H9 (cell line): ENCODE data around the gene BLMH. TPM values are rescaled to one million over a fixed set of nuclear protein-coding genes. Genes with fewer than 3 reads are reported as not detected.

ENCODE experiments used
- DNase-seq: peaks from one replicate; pipeline ENCODE4 v3.0.0-alpha.2; 2017
- H2AFZ ChIP-seq: one replicate; pipeline ENCODE4 v1.6.1; 2013; ENCODE audit warnings: mild to moderate bottlenecking, low read length, control low read depth, moderate library complexity
- H2AK5ac ChIP-seq: 2 replicates; pipeline ENCODE4 v1.6.1; 2013; ENCODE audit warnings: low read length, control low read depth, mixed read lengths; ENCODE audit not compliant: insufficient read length
- H2BK120ac ChIP-seq: one replicate; pipeline ENCODE4 v1.6.1; 2013; ENCODE audit warnings: low read depth, mild to moderate bottlenecking, low read length, control low read depth, inconsistent platforms; ENCODE audit not compliant: poor library complexity, severe bottlenecking
- H2BK12ac ChIP-seq: 2 replicates; pipeline ENCODE4 v1.6.1; 2013; ENCODE audit warnings: low read length, control low read depth, mixed read lengths, low read depth; ENCODE audit not compliant: insufficient read length
- H2BK15ac ChIP-seq: 2 replicates; pipeline ENCODE4 v1.6.1; 2013; ENCODE audit warnings: low read depth, low read length, control low read depth
- H2BK20ac ChIP-seq: one replicate; pipeline ENCODE4 v1.6.1; 2013; ENCODE audit warnings: low read depth, mild to moderate bottlenecking, low read length, control low read depth, inconsistent platforms; ENCODE audit not compliant: poor library complexity, severe bottlenecking
- H2BK5ac ChIP-seq: 2 replicates; pipeline ENCODE4 v1.6.1; 2013; ENCODE audit warnings: low read length, control low read depth, mixed read lengths; ENCODE audit not compliant: insufficient read length
- H3K14ac ChIP-seq: 2 replicates; pipeline ENCODE4 v1.6.1; 2013; ENCODE audit warnings: low read length, control low read depth; ENCODE audit not compliant: insufficient read depth
- H3K18ac ChIP-seq: 2 replicates; pipeline ENCODE4 v1.6.1; 2013; ENCODE audit warnings: low read depth, mild to moderate bottlenecking, mixed read lengths, low read length, control low read depth; ENCODE audit not compliant: insufficient read length
- H3K23ac ChIP-seq: 2 replicates; pipeline ENCODE4 v1.6.1; 2013; ENCODE audit warnings: low read length, control low read depth, mixed read lengths, low read depth; ENCODE audit not compliant: insufficient read length
- H3K23me2 ChIP-seq: 2 replicates; pipeline ENCODE4 v1.6.1; 2013; ENCODE audit warnings: low read depth, mild to moderate bottlenecking, mixed read lengths, low read length, control low read depth; ENCODE audit not compliant: insufficient read length, poor library complexity, severe bottlenecking
- H3K27ac ChIP-seq: 2 replicates; pipeline ENCODE4 v1.5.1; 2013; ENCODE audit warnings: low read length, control low read depth, mixed read lengths, low read depth; ENCODE audit not compliant: insufficient read length
- H3K27me3 ChIP-seq: 2 replicates; pipeline ENCODE4 v1.6.1; 2013; ENCODE audit warnings: low read length, control low read depth, inconsistent platforms; ENCODE audit not compliant: insufficient read depth
- H3K4ac ChIP-seq: 2 replicates; pipeline ENCODE4 v1.6.1; 2013; ENCODE audit warnings: low read depth, mild to moderate bottlenecking, control low read depth, inconsistent platforms, low read length, moderate library complexity
- H3K4me1 ChIP-seq: 2 replicates; pipeline ENCODE4 v1.6.1; 2013; ENCODE audit warnings: low read length, control low read depth, inconsistent platforms; ENCODE audit not compliant: insufficient read depth
- H3K4me2 ChIP-seq: 2 replicates; pipeline ENCODE4 v1.6.1; 2013; ENCODE audit warnings: low read length, control low read depth, mixed read lengths; ENCODE audit not compliant: insufficient read length, insufficient read depth
- H3K56ac ChIP-seq: 2 replicates; pipeline ENCODE4 v1.6.1; 2013; ENCODE audit warnings: low read depth, mild to moderate bottlenecking, mixed read lengths, low read length, control low read depth; ENCODE audit not compliant: insufficient read length
- H3K79me1 ChIP-seq: 2 replicates; pipeline ENCODE4 v1.6.1; 2013; ENCODE audit warnings: low read depth, mild to moderate bottlenecking, moderate library complexity, low read length, control low read depth, inconsistent platforms; ENCODE audit not compliant: insufficient read depth, poor library complexity, severe bottlenecking
- H3K79me2 ChIP-seq: 2 replicates; pipeline ENCODE4 v1.6.1; 2013; ENCODE audit warnings: low read length, control low read depth, inconsistent platforms; ENCODE audit not compliant: insufficient read depth
- H3K9ac ChIP-seq: 2 replicates; pipeline ENCODE4 v1.6.1; 2013; ENCODE audit warnings: low read length, control low read depth, mixed read lengths; ENCODE audit not compliant: insufficient read length; ENCODE audit errors: extremely low read depth
- H3K9me3 ChIP-seq: one replicate; pipeline ENCODE4 v1.6.1; 2013; ENCODE audit warnings: low read depth, low read length, inconsistent platforms; ENCODE audit not compliant: control insufficient read depth
- H3T11ph ChIP-seq: one replicate; pipeline ENCODE4 v1.6.1; 2013; ENCODE audit warnings: mild to moderate bottlenecking, low read length, control low read depth, inconsistent platforms
- H4K20me1 ChIP-seq: one replicate; pipeline ENCODE4 v1.6.1; 2013; ENCODE audit not compliant: control insufficient read depth, insufficient read length, insufficient read depth
- H4K5ac ChIP-seq: 2 replicates; pipeline ENCODE4 v1.6.1; 2013; ENCODE audit warnings: low read depth, mild to moderate bottlenecking, mixed read lengths, low read length, control low read depth; ENCODE audit not compliant: insufficient read length
- H4K8ac ChIP-seq: replicated peaks from 2 replicates; pipeline ENCODE4 v1.6.1; 2013; ENCODE audit warnings: low read length, control low read depth, mixed read lengths, low read depth; ENCODE audit not compliant: insufficient read length
- H4K91ac ChIP-seq: 2 replicates; pipeline ENCODE4 v1.6.1; 2013; ENCODE audit warnings: low read depth, mild to moderate bottlenecking, moderate library complexity, mixed read lengths, low read length, control low read depth; ENCODE audit not compliant: insufficient read length
- H3K27ac Mint-ChIP-seq, 3 experiments: 2 replicates in 2 of 3; 3 replicates in 1 of 3; pipeline ENCODE4 v1.8.0; 2020 to 2021; ENCODE audit warnings: mixed read lengths in 3 of 3, mild to moderate bottlenecking in 1 of 3, moderate library complexity in 1 of 3
- H3K27me3 Mint-ChIP-seq: 2 replicates; pipeline ENCODE4 v1.8.0; 2021; ENCODE audit warnings: low read depth, mild to moderate bottlenecking, moderate library complexity, mixed read lengths
- H3K36me3 Mint-ChIP-seq, 3 experiments: 2 replicates in 2 of 3; 3 replicates in 1 of 3; pipeline ENCODE4 v1.8.0; 2020 to 2021; ENCODE audit warnings: low read depth in 3 of 3, mixed read lengths in 3 of 3; ENCODE audit not compliant: insufficient read depth in 1 of 3
- H3K4me1 Mint-ChIP-seq, 2 experiments: 2 replicates each; pipeline ENCODE4 v1.8.0; 2020; ENCODE audit warnings: mixed read lengths in 2 of 2
- H3K4me3 Mint-ChIP-seq, 2 experiments: 2 replicates in 1 of 2; 3 replicates in 1 of 2; pipeline ENCODE4 v1.8.0; 2020 to 2021; ENCODE audit warnings: mild to moderate bottlenecking in 2 of 2, mixed read lengths in 2 of 2, moderate library complexity in 1 of 2
- H3K9me3 Mint-ChIP-seq, 2 experiments: 2 replicates in 1 of 2; 3 replicates in 1 of 2; pipeline ENCODE4 v1.8.0; 2020; ENCODE audit warnings: mild to moderate bottlenecking in 2 of 2, mixed read lengths in 2 of 2, moderate library complexity in 1 of 2
- WGBS: extraction: QIAGEN DNeasy Blood & Tissue Kit; methylation state at CpG from one replicate; pipeline ENCODE4 v1.1.7; 2013; ENCODE audit warnings: missing lambda C conversion rate, low lambda C conversion rate, mixed read lengths; ENCODE audit not compliant: insufficient read length; ENCODE audit errors: extremely low coverage; 5-methylcytosine and 5-hydroxymethylcytosine counted together
- total RNA-seq: library from RNA; stranded (reverse); gene quantifications from 2 replicates; pipeline ENCODE4 v1.2.1, GENCODE V29; 2021
- TF ChIP-seq, protein P1 (sequence below): fragments of 200-600 bp; sonication (generic); conservative IDR thresholded peaks from 3 replicates; pipeline ENCODE4 v1.8.0; 2021; ENCODE audit warnings: antibody characterized with exemption, mild to moderate bottlenecking

The BLMH gene
- total RNA-seq, 1 experiment from 2014 or later: 74.7 TPM

- Histone ChIP-seq H3K23ac (no peak overlapping the region), H2BK15ac (no peak overlapping the region), H3K4me1 (no peaks in the 10 kb centered on the region), H3K56ac (no peak overlapping the region), H3K18ac (no peak overlapping the region), H2BK20ac (no peak overlapping the region), H3T11ph (no peak overlapping the region), H3K27me3 (peaks cover 20% of the 10 kb centered on the region; the same call in 1 of the 2 replicates), H3K27ac (no peak overlapping the region), H3K9me3 (no peaks in the 10 kb centered on the region), H2BK120ac (no peak overlapping the region), H3K9ac (no peak overlapping the region), H2BK5ac (no peak overlapping the region), H3K4ac (no peak overlapping the region), H3K79me1 (no peaks in the 10 kb centered on the region), H2BK12ac (no peak overlapping the region), H4K8ac (no peak overlapping the region), H3K79me2 (no peaks in the 10 kb centered on the region), H2AFZ (no peak overlapping the region), H4K20me1 (no peaks in the 10 kb centered on the region), H3K4me2 (no peak overlapping the region), H2AK5ac (no peak overlapping the region), H4K91ac (no peak overlapping the region), H4K5ac (no peak overlapping the region), H3K23me2 (peaks cover 5% of the 10 kb centered on the region), H3K14ac (no peak overlapping the region)
- no CpG with 5 or more reads among the region's 8 CpGs for WGBS
- Mint-ChIP-seq H3K27ac (no peak overlapping the region), H3K36me3 (peaks cover 0 to 7% (median 7%) of the 10 kb centered on the region in 3 experiments; a peak in 4 of 7 replicates), H3K27me3 (peaks cover 47% of the 10 kb centered on the region), H3K9me3 (peaks cover 9 to 11% of the 10 kb centered on the region in 2 experiments), H3K4me1 (peaks cover 24 to 32% of the 10 kb centered on the region in 2 experiments), H3K4me3 (no peak overlapping the region)
- DNase-seq: no peak
- TF ChIP-seq, protein P1, sequence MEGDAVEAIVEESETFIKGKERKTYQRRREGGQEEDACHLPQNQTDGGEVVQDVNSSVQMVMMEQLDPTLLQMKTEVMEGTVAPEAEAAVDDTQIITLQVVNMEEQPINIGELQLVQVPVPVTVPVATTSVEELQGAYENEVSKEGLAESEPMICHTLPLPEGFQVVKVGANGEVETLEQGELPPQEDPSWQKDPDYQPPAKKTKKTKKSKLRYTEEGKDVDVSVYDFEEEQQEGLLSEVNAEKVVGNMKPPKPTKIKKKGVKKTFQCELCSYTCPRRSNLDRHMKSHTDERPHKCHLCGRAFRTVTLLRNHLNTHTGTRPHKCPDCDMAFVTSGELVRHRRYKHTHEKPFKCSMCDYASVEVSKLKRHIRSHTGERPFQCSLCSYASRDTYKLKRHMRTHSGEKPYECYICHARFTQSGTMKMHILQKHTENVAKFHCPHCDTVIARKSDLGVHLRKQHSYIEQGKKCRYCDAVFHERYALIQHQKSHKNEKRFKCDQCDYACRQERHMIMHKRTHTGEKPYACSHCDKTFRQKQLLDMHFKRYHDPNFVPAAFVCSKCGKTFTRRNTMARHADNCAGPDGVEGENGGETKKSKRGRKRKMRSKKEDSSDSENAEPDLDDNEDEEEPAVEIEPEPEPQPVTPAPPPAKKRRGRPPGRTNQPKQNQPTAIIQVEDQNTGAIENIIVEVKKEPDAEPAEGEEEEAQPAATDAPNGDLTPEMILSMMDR: no peak
Observed at GRCh38 chr17:30240177-30240576, 51.6 kb downstream of the BLMH start.
